Gastroesophageal sphincter (tissue), 4 donors: ENCODE measurements around the gene NECTIN3. TPM values are rescaled to one million over a fixed set of nuclear protein-coding genes. Genes with fewer than 3 reads are reported as not detected.

Experiments used
- ATAC-seq: fragments of 150-250 bp; one replicate; pipeline ENCODE4 v1.9.1; 2016; ENCODE audit warnings: mild to moderate bottlenecking, moderate library complexity
- H3K27ac ChIP-seq, 4 donors: fragments of 200-600 bp; sonication (generic) in 3 of 4; 1 replicate in 3 of 4; 2 replicates in 1 of 4; pipeline ENCODE4 v1.5.1; 2016 to 2019
- H3K27me3 ChIP-seq: fragments of 200-600 bp; sonication (generic); one replicate; pipeline ENCODE4 v1.5.1; 2019
- H3K36me3 ChIP-seq, 2 donors: fragments of 200-600 bp; sonication (generic); one replicate each; pipeline ENCODE4 v1.5.1; 2019; ENCODE audit warnings: control low read depth in 1 of 2
- H3K4me1 ChIP-seq, 3 donors: fragments of 200-600 bp; sonication (generic); 1 replicate in 2 of 3; 2 replicates in 1 of 3; pipeline ENCODE4 v1.5.1; 2016 to 2019; ENCODE audit warnings: control low read depth in 2 of 3
- H3K4me3 ChIP-seq, 2 donors: fragments of 200-600 bp; sonication (generic); one replicate each; pipeline ENCODE4 v1.5.1; 2019; ENCODE audit warnings: mild to moderate bottlenecking in 1 of 2, moderate library complexity in 1 of 2
- H3K9me3 ChIP-seq, 3 donors: fragments of 200-600 bp; sonication (generic); one replicate each; pipeline ENCODE4 v1.5.1; 2017 to 2019; ENCODE audit warnings: control low read depth in 2 of 3
- CTCF ChIP-seq, 4 experiments: fragments of 200-600 bp in 2 of 4; fragments of 450-650 bp in 2 of 4; sonication (generic) in 1 of 4; IDR thresholded peaks; one replicate each; pipeline ENCODE4 v1.5.1; 2017 to 2019; ENCODE audit warnings: antibody characterized with exemption in 4 of 4, mild to moderate bottlenecking in 2 of 4, moderate library complexity in 2 of 4
- EP300 ChIP-seq: sonication (generic); formaldehyde crosslinking; IDR thresholded peaks from one replicate; pipeline ENCODE4 v1.6.1; 2017; ENCODE audit warnings: antibody characterized with exemption, mild to moderate bottlenecking
- POLR2A ChIP-seq, 2 donors: fragments of 450-650 bp; IDR thresholded peaks; one replicate each; pipeline ENCODE4 v1.6.1; 2017; ENCODE audit warnings: antibody characterized with exemption in 2 of 2, mild to moderate bottlenecking in 2 of 2, moderate library complexity in 1 of 2
- POLR2AphosphoS5 ChIP-seq: sonication (generic); formaldehyde crosslinking; IDR thresholded peaks from one replicate; pipeline ENCODE4 v1.6.1; 2017; ENCODE audit warnings: antibody characterized with exemption
- WGBS, 2 donors: methylation state at CpG; one replicate each; pipeline ENCODE4 v1.1.5; 2018; ENCODE audit warnings: low coverage in 1 of 2; 5-methylcytosine and 5-hydroxymethylcytosine counted together
- total RNA-seq, 4 donors: library from RNA; depleted of rRNA; stranded (reverse); fragments of >200 nt; gene quantifications; one replicate each; pipeline ENCODE4 v1.1.0, GENCODE V29; 2016

The NECTIN3 gene
- total RNA-seq, 4 donors from 2014 or later, result 22.3 to 45.1 (median 31.1) TPM

DNA sequence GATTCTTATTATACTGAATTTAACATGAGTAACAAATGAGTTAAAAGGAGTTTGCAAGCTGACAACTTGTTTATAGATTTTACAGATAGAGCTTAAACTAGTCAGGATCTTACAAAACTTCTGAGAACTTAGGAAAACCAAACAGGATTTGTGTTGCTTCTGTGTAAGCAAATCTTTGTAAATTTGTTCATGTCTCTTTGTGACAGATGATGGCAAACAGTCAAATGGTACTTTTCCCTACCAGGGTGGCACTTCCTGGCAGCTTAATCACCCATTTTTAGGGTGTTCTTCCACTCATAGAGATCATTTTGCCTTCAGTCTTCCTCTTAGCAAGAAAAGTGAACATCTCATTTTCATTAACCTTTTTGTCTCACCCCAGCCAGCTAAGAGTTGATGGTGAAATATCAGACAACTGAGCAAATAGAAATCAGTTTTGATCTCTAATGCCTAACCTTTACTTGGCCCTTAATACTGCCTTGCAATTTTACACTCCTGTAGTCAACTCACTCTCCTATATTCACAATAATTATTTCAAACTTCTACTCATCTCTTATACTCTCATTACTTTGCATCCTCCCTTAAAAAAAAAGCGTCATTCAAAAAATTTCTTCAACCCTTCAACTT lies 23.7 kb upstream of the NECTIN3 start:
- Histone ChIP-seq H3K4me1 (no peaks in the 10 kb centered on the region), H3K36me3 (no peaks in the 10 kb centered on the region), H3K27ac (no peak overlapping the region), H3K9me3 (no peaks in the 10 kb centered on the region), H3K27me3 (no peaks in the 10 kb centered on the region), H3K4me3 (no peak overlapping the region)
- WGBS, 2 donors, result 78 to 100% methylated on average over 1 of the region's 1 CpG
- TF ChIP-seq POLR2A (IDR thresholded peaks at IDR 0.05), result no peak
- no peak for TF ChIP-seq CTCF (IDR thresholded peaks at IDR 0.05)
- TF ChIP-seq POLR2AphosphoS5, result no peak
- TF ChIP-seq EP300, result no peak
- no peak for ATAC-seq

GRCh38 chr3:111051354-111051753 lies 20.3 kb upstream of the NECTIN3 start:
- Histone ChIP-seq H3K4me3 (no peak overlapping the region), H3K27me3 (no peaks in the 10 kb centered on the region), H3K27ac (no peak overlapping the region), H3K9me3 (no peaks in the 10 kb centered on the region), H3K4me1 (no peaks in the 10 kb centered on the region), H3K36me3 (no peaks in the 10 kb centered on the region)
- ATAC-seq, result no peak
- TF ChIP-seq POLR2A (IDR thresholded peaks at IDR 0.05) (no peak), POLR2AphosphoS5 (no peak), CTCF (IDR thresholded peaks at IDR 0.05) (no peak), EP300 (no peak)

- H3K27ac ChIP-seq, result no peak overlapping the region
- no peak overlapping the region for H3K4me3 ChIP-seq
- no peak for TF ChIP-seq POLR2A (IDR thresholded peaks at IDR 0.05)
- no peak for TF ChIP-seq POLR2AphosphoS5
- TF ChIP-seq EP300, result no peak
- no peak for TF ChIP-seq CTCF (IDR thresholded peaks at IDR 0.05)
- 86 to 88% methylated on average over 1 of the region's 1 CpG for WGBS, 2 donors
- H3K27me3 ChIP-seq, result no peaks in the 10 kb centered on the region
- no peak for ATAC-seq
- H3K4me1 ChIP-seq, result peaks cover 0 to 24% (median 0%) of the 10 kb centered on the region in 3 donors
- H3K36me3 ChIP-seq, result no peaks in the 10 kb centered on the region
- no peaks in the 10 kb centered on the region for H3K9me3 ChIP-seq
Observed at GRCh38 chr3:111068574-111068973, 3.0 kb upstream of the NECTIN3 start.

- no peaks in the 10 kb centered on the region for H3K36me3 ChIP-seq
- no peaks in the 10 kb centered on the region for H3K27me3 ChIP-seq
- TF ChIP-seq EP300, result no peak
- TF ChIP-seq POLR2AphosphoS5, result no peak
- TF ChIP-seq CTCF (IDR thresholded peaks at IDR 0.05), result no peak
- TF ChIP-seq POLR2A (IDR thresholded peaks at IDR 0.05), result no peak
- peaks cover 0 to 39% (median 0%) of the 10 kb centered on the region in 3 donors for H3K4me1 ChIP-seq
- no peaks in the 10 kb centered on the region for H3K9me3 ChIP-seq
- peak overlapping the region; percentile 84 to 88 for H3K4me3 ChIP-seq
- WGBS, 2 donors, result 8 to 11% methylated on average over 14 to 20 of the region's 25 CpGs
- peak overlapping the region; percentile 87 to 98 (median 94) for H3K27ac ChIP-seq
- no peak for ATAC-seq
Observed at GRCh38 chr3:111069974-111070771, 1.4 kb upstream of the NECTIN3 start.
